NCI-H2107 (cell line): ENCODE measurements around the gene RGPD5.
"Not testable (repeated sequence)": the region's sequence is repeated elsewhere in the genome, so short reads cannot be mapped to it uniquely, and the experiment has no call there.

ENCODE experiments used
- DNase-seq: peaks from one replicate; lab custom pipeline; 2025; lab: John Stamatoyannopoulos, UW

RGPD5 gene

GRCh38 chr2:109893736-109894135 is 99.6 kb downstream of the RGPD5 start:
- not testable (repeated sequence) for DNase-seq

GRCh38 chr2:109894141-109894540 is 100.0 kb downstream of the RGPD5 start:
- not testable (repeated sequence) for DNase-seq

GRCh38 chr2:109895090-109895869 is 101.2 kb downstream of the RGPD5 start:
- not testable (repeated sequence) for DNase-seq

- DNase-seq, result not testable (repeated sequence)
Observed at GRCh38 chr2:109896212-109896611, 102.1 kb downstream of the RGPD5 start.

GRCh38 chr2:109897769-109898461 is 103.8 kb downstream of the RGPD5 start:
- not testable (repeated sequence) for DNase-seq

- DNase-seq, result not testable (repeated sequence)
Observed at GRCh38 chr2:109898462-109899336, 104.6 kb downstream of the RGPD5 start, which contains the start of gene LIMS3. TSS of gene LIMS3 (plus strand) at chr2:109898688. CDS start at chr2:109898729, 41 bp downstream.

- DNase-seq, result not testable (repeated sequence)
Observed at GRCh38 chr2:109905796-109906195, 111.7 kb downstream of the RGPD5 start.
